ENCODE data around the gene FBLN1. TPM values are rescaled to one million over a fixed set of nuclear protein-coding genes. Genes with fewer than 3 reads are reported as not detected.

Gene FBLN1
- total and polyA plus RNA-seq, 2 donors (not counting 3 experiments of a cell fraction or from before 2014, with no cell fraction given): 1.2 to 4.0 TPM

- POLR2A ChIA-PET: no interaction called here
- Histone ChIP-seq H3K27me3 (ENCODE audit: control insufficient read depth in 2 of 2, insufficient read depth in 2 of 2, low read length in 2 of 2) (no peaks in the 10 kb centered on the region), H4K20me1 (replicated peaks; ENCODE audit: control insufficient read depth, extremely low read depth, insufficient read depth, low read length) (no peaks in the 10 kb centered on the region), H3K9ac (replicated peaks; ENCODE audit: extremely low read depth, insufficient read depth, low read length) (no peak overlapping the region), H3K4me1 (ENCODE audit: control insufficient read depth, extremely low read depth, insufficient read depth, low read length) (no peaks in the 10 kb centered on the region), H3K9me3 (replicated peaks; ENCODE audit: control insufficient read depth, insufficient read depth, low read length) (no peaks in the 10 kb centered on the region), H3K79me2 (ENCODE audit: control insufficient read depth, insufficient read depth, low read length) (no peaks in the 10 kb centered on the region), H3K4me2 (ENCODE audit: insufficient read depth, low read length) (no peak overlapping the region), H2AFZ (ENCODE audit: low read depth, low read length) (no peak overlapping the region), H3K27ac (ENCODE audit: insufficient read depth, low read depth, low read length) (no peak overlapping the region), H3K36me3 (ENCODE audit: control insufficient read depth in 2 of 2, extremely low read depth in 1 of 2, insufficient read depth in 2 of 2, low read length in 2 of 2) (no peaks in the 10 kb centered on the region), H3K4me3 (replicated peaks in 1 of 3; ENCODE audit: insufficient read depth in 1 of 3, low read depth in 1 of 3, low read length in 3 of 3) (no peak overlapping the region), H3K9me1 (replicated peaks; ENCODE audit: control insufficient read depth, extremely low read depth, insufficient read depth, low read length) (no peaks in the 10 kb centered on the region)
- no TSS peak for BruUV-seq (replicated peaks)
- CTCF ChIA-PET: no interaction called here
- intact Hi-C loops (cut with micrococcal nuclease): no loop called here
- no peak for TF ChIP-seq MYC (IDR thresholded peaks at IDR 0.05; ENCODE audit: low read depth, low read length)
- no peak for TF ChIP-seq CTCF (IDR thresholded peaks at IDR 0.05; ENCODE audit: extremely low read depth in 1 of 2, insufficient read depth in 1 of 2, low read depth in 1 of 2, low read length in 2 of 2)
- FAIRE-seq (no peak), DNase-seq (ENCODE audit: low read depth, low spot score) (no peak)
- dilution Hi-C loops (cut with MboI; ENCODE audit: extremely low pct_ligation_motif_present, low sequenced_read_pairs): no loop called here
Observed at GRCh38 chr22:45541382-45541979, 38.8 kb downstream of the FBLN1 start.

DNA sequence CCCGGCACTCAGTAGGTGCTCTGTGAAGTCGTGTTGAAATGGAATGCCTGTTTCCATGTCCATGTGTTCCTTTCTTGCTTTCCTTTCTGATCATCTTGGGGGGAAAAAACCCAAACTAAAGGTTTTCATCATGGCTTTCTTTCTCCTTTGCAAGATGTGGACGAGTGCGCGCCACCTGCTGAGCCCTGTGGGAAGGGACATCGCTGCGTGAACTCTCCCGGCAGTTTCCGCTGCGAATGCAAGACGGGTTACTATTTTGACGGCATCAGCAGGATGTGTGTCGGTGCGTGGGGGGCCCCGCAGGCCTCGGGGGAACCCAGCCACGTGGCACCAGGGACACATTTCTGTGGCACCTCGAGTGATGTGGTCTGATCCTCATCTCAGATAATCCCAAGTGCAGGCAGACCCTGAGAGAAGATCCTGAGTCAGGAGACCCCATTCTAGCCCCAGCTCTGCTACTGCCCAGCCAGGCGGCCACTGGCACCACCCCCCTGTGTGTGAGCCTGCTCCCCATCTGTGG, 39.4 kb downstream of the FBLN1 start:
- H3K4me2 ChIP-seq (ENCODE audit: insufficient read depth, low read length): no peak overlapping the region
- H3K79me2 ChIP-seq (ENCODE audit: control insufficient read depth, insufficient read depth, low read length): no peaks in the 10 kb centered on the region
- no peak overlapping the region for H3K4me3 ChIP-seq (replicated peaks in 1 of 3; ENCODE audit: insufficient read depth in 1 of 3, low read depth in 1 of 3, low read length in 3 of 3)
- intact Hi-C loops (cut with micrococcal nuclease) (no loop called here), dilution Hi-C loops (cut with MboI; ENCODE audit: extremely low pct_ligation_motif_present, low sequenced_read_pairs) (no loop called here)
- no peaks in the 10 kb centered on the region for H3K27me3 ChIP-seq (ENCODE audit: control insufficient read depth in 2 of 2, insufficient read depth in 2 of 2, low read length in 2 of 2)
- no peaks in the 10 kb centered on the region for H3K9me3 ChIP-seq (replicated peaks; ENCODE audit: control insufficient read depth, insufficient read depth, low read length)
- ChIA-PET POLR2A (no interaction called here), CTCF (no interaction called here)
- TF ChIP-seq POLR2AphosphoS5 (IDR thresholded peaks at IDR 0.05; ENCODE audit: insufficient read depth, low read depth, low read length): no peak
- no peak for TF ChIP-seq MYC (IDR thresholded peaks at IDR 0.05; ENCODE audit: low read depth, low read length)
- no peak for TF ChIP-seq EZH2 (IDR thresholded peaks at IDR 0.05; ENCODE audit: borderline replicate concordance, low read depth, low read length, severe bottlenecking)
- TF ChIP-seq POLR2A (IDR thresholded peaks at IDR 0.05; ENCODE audit: low read depth, low read length): no peak
- TF ChIP-seq, protein P1, sequence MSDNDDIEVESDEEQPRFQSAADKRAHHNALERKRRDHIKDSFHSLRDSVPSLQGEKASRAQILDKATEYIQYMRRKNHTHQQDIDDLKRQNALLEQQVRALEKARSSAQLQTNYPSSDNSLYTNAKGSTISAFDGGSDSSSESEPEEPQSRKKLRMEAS (IDR thresholded peaks at IDR 0.05; ENCODE audit: insufficient read depth, insufficient read length): no peak
- no peak for TF ChIP-seq JUN (IDR thresholded peaks at IDR 0.05; ENCODE audit: borderline replicate concordance, insufficient read depth, insufficient read length, low read depth)
- TF ChIP-seq FOS (IDR thresholded peaks at IDR 0.05; ENCODE audit: borderline replicate concordance, insufficient read depth, low read length): no peak
- TF ChIP-seq GATA2 (IDR thresholded peaks at IDR 0.05; ENCODE audit: insufficient read depth, insufficient read length, low read depth, low read length): no peak
- no peak for TF ChIP-seq CTCF (IDR thresholded peaks at IDR 0.05; ENCODE audit: extremely low read depth in 1 of 2, insufficient read depth in 1 of 2, low read depth in 1 of 2, low read length in 2 of 2)
- no peaks in the 10 kb centered on the region for H4K20me1 ChIP-seq (replicated peaks; ENCODE audit: control insufficient read depth, extremely low read depth, insufficient read depth, low read length)
- DNase-seq (ENCODE audit: low read depth, low spot score): no peak
- no peak overlapping the region for H2AFZ ChIP-seq (ENCODE audit: low read depth, low read length)
- no peaks in the 10 kb centered on the region for H3K4me1 ChIP-seq (ENCODE audit: control insufficient read depth, extremely low read depth, insufficient read depth, low read length)
- no peak overlapping the region for H3K9ac ChIP-seq (replicated peaks; ENCODE audit: extremely low read depth, insufficient read depth, low read length)
- no peak for FAIRE-seq
- BruUV-seq (replicated peaks): no TSS peak
- H3K27ac ChIP-seq (ENCODE audit: insufficient read depth, low read depth, low read length): no peak overlapping the region
- H3K36me3 ChIP-seq (ENCODE audit: control insufficient read depth in 2 of 2, extremely low read depth in 1 of 2, insufficient read depth in 2 of 2, low read length in 2 of 2): no peaks in the 10 kb centered on the region
- no peaks in the 10 kb centered on the region for H3K9me1 ChIP-seq (replicated peaks; ENCODE audit: control insufficient read depth, extremely low read depth, insufficient read depth, low read length)

Data from endothelial cell of umbilical vein (primary cell).